HEK293 (cell line): ENCODE measurements around the gene ZNF607.

Source experiments
- HOXD13 ChIP-seq: sonication (generic); formaldehyde crosslinking; IDR thresholded peaks from 2 replicates; pipeline ENCODE4 v1.8.0; 2022; ENCODE audit warnings: missing genetic modification reagents, borderline replicate concordance
- IKZF3 ChIP-seq: fragments of 450-650 bp; IDR thresholded peaks from 2 replicates; pipeline ENCODE4 v1.5.0; 2018; ENCODE audit warnings: missing biosample characterization, mild to moderate bottlenecking, missing genetic modification characterization, moderate library complexity
- KLF16 ChIP-seq: fragments of 450-650 bp; formaldehyde crosslinking; IDR thresholded peaks from 2 replicates; pipeline ENCODE4 v1.5.1; 2017; ENCODE audit warnings: missing biosample characterization, missing genetic modification characterization
- KLF9 ChIP-seq: fragments of 450-650 bp; formaldehyde crosslinking; IDR thresholded peaks from 2 replicates; pipeline ENCODE4 v1.5.1; 2016; ENCODE audit warnings: missing biosample characterization, missing genetic modification characterization, low read depth
- SP7 ChIP-seq: fragments of 450-650 bp; formaldehyde crosslinking; IDR thresholded peaks from 2 replicates; pipeline ENCODE4 v1.5.1; 2016; ENCODE audit warnings: missing biosample characterization, missing genetic modification characterization
- WT1 ChIP-seq: fragments of 450-650 bp; formaldehyde crosslinking; IDR thresholded peaks from 2 replicates; pipeline ENCODE4 v1.5.1; 2016; ENCODE audit warnings: missing biosample characterization, missing genetic modification characterization
- YY1 ChIP-seq: fragments of 450-650 bp; formaldehyde crosslinking; IDR thresholded peaks from 2 replicates; pipeline ENCODE4 v1.5.1; 2018; ENCODE audit warnings: missing biosample characterization, missing genetic modification characterization
- ZBTB8A ChIP-seq: fragments of 450-650 bp; formaldehyde crosslinking; IDR thresholded peaks from 2 replicates; pipeline ENCODE4 v1.5.1; 2016; ENCODE audit warnings: missing biosample characterization, missing genetic modification characterization
- ZFP41 ChIP-seq: fragments of 450-650 bp; formaldehyde crosslinking; IDR thresholded peaks from 2 replicates; pipeline ENCODE4 v1.5.1; 2016; ENCODE audit warnings: missing biosample characterization, missing genetic modification characterization, borderline replicate concordance
- ZIC2 ChIP-seq: fragments of 450-650 bp; formaldehyde crosslinking; IDR thresholded peaks from 2 replicates; pipeline ENCODE4 v1.5.1; 2016; ENCODE audit warnings: missing biosample characterization, missing genetic modification characterization
- ZNF114 ChIP-seq: fragments of 450-650 bp; formaldehyde crosslinking; IDR thresholded peaks from 2 replicates; pipeline ENCODE4 v1.5.0; 2017; ENCODE audit warnings: missing biosample characterization, missing genetic modification characterization
- ZNF133 ChIP-seq: fragments of 450-650 bp; formaldehyde crosslinking; IDR thresholded peaks from 2 replicates; pipeline ENCODE4 v1.5.1; 2016; ENCODE audit warnings: missing biosample characterization, missing genetic modification characterization
- ZNF157 ChIP-seq: fragments of 450-650 bp; formaldehyde crosslinking; IDR thresholded peaks from 2 replicates; pipeline ENCODE4 v1.5.1; 2016; ENCODE audit warnings: missing biosample characterization, missing genetic modification characterization
- ZNF19 ChIP-seq: fragments of 450-650 bp; formaldehyde crosslinking; IDR thresholded peaks from 2 replicates; pipeline ENCODE4; 2016; ENCODE audit warnings: missing biosample characterization, missing genetic modification characterization, low read depth
- ZNF202 ChIP-seq: fragments of 450-650 bp; formaldehyde crosslinking; IDR thresholded peaks from 2 replicates; pipeline ENCODE4 v1.5.1; 2016; ENCODE audit warnings: missing biosample characterization, missing genetic modification characterization, borderline replicate concordance
- ZNF23 ChIP-seq: fragments of 450-650 bp; formaldehyde crosslinking; IDR thresholded peaks from 2 replicates; pipeline ENCODE4 v1.5.1; 2016; ENCODE audit warnings: missing biosample characterization, missing genetic modification characterization, borderline replicate concordance
- ZNF266 ChIP-seq: fragments of 450-650 bp; formaldehyde crosslinking; IDR thresholded peaks from 2 replicates; pipeline ENCODE4 v1.5.1; 2016; ENCODE audit warnings: missing biosample characterization, missing genetic modification characterization, low read depth
- ZNF302 ChIP-seq: fragments of 450-650 bp; formaldehyde crosslinking; IDR thresholded peaks from 2 replicates; pipeline ENCODE4 v1.5.1; 2016; ENCODE audit warnings: missing biosample characterization, missing genetic modification characterization, low read depth
- ZNF510 ChIP-seq: fragments of 450-650 bp; formaldehyde crosslinking; IDR thresholded peaks from 2 replicates; pipeline ENCODE4 v1.5.1; 2018; ENCODE audit warnings: mild to moderate bottlenecking, missing genetic modification characterization, missing biosample characterization; ENCODE audit not compliant: insufficient replicate concordance
- ZNF596 ChIP-seq: fragments of 450-650 bp; IDR thresholded peaks from 2 replicates; pipeline ENCODE4 v1.5.0; 2018; ENCODE audit warnings: missing biosample characterization, mild to moderate bottlenecking, missing genetic modification characterization, moderate library complexity
- ZNF626 ChIP-seq: fragments of 450-650 bp; sonication (Bioruptor Pico); formaldehyde crosslinking; IDR thresholded peaks from 2 replicates; pipeline ENCODE4 v1.5.1; 2018; ENCODE audit warnings: missing biosample characterization, missing genetic modification characterization, inconsistent platforms
- ZNF776 ChIP-seq: fragments of 450-650 bp; formaldehyde crosslinking; IDR thresholded peaks from 2 replicates; pipeline ENCODE4 v1.5.0; 2017; ENCODE audit warnings: missing biosample characterization, missing genetic modification characterization, borderline replicate concordance
- ZNF785 ChIP-seq: fragments of 450-650 bp; formaldehyde crosslinking; IDR thresholded peaks from 2 replicates; pipeline ENCODE4 v1.5.1; 2016; ENCODE audit warnings: missing biosample characterization, missing genetic modification characterization
- ZNF792 ChIP-seq: fragments of 450-650 bp; formaldehyde crosslinking; IDR thresholded peaks from 2 replicates; pipeline ENCODE4 v1.5.1; 2016; ENCODE audit warnings: missing biosample characterization, missing genetic modification characterization
- ZXDB ChIP-seq: fragments of 450-650 bp; formaldehyde crosslinking; IDR thresholded peaks from 2 replicates; pipeline ENCODE4 v1.5.1; 2016; ENCODE audit warnings: missing biosample characterization, missing genetic modification characterization
- TF ChIP-seq, protein P1 (sequence below): fragments of 450-650 bp; formaldehyde crosslinking; IDR thresholded peaks from 2 replicates; pipeline ENCODE4 v1.5.1; 2016; ENCODE audit warnings: missing biosample characterization, missing genetic modification characterization
- TF ChIP-seq, protein P2 (sequence below): fragments of 450-650 bp; formaldehyde crosslinking; IDR thresholded peaks from 2 replicates; pipeline ENCODE4 v1.5.1; 2017; ENCODE audit warnings: missing biosample characterization, missing genetic modification characterization
- TF ChIP-seq, protein P3 (sequence below): fragments of 450-650 bp; formaldehyde crosslinking; IDR thresholded peaks from 2 replicates; pipeline ENCODE4 v1.5.1; 2017; ENCODE audit warnings: missing biosample characterization, missing genetic modification characterization
- TF ChIP-seq, protein P4 (sequence below): fragments of 450-650 bp; formaldehyde crosslinking; IDR thresholded peaks from 2 replicates; pipeline ENCODE4 v1.5.1; 2016; ENCODE audit warnings: missing biosample characterization, missing genetic modification characterization
- TF ChIP-seq, protein P5 (sequence below): fragments of 450-650 bp; formaldehyde crosslinking; conservative IDR thresholded peaks from 2 replicates; pipeline ENCODE4 v1.5.1; 2016; ENCODE audit warnings: low read depth, missing biosample characterization, missing genetic modification characterization

Gene ZNF607

DNA sequence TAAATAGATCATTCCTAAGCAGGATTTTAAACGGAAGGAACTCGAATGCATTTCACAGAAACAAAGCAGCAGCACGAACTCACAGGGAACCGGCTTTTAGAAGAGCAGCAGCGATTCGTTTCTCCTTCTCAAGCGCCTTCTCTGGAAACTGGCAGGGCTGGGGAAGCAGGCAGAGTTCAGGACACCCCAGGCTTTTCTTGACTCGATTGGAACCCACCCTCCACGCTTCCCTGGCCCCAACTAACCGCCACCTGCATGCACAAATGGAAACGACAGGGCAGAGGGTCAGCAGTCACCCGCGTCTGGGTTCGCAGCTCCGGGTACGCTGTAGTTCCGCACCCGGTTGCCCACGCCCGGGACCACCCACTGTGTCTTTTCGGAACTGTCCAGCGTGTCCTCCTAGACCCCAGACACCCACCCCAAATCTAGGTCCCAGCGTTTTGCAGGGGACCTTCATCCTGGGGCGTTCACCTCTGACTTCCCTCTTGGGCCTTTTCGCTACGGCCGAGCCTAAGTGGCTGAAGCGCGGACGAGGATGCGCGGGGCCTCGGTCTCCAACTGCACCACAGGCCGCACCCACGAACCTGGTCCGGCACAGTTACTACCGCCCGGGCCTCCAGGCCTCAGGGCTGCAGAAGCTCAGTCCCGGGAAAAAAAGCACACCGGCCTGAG, 64.8 kb downstream of the ZNF607 start (continued):
- TF ChIP-seq ZNF133 (peak; percentile 38; the same call in 1 of the 2 replicates), ZNF202 (no peak), ZNF266 (no peak), ZNF776 (tag by site-specific recombination) (no peak), ZNF23 (no peak; the same call in 1 of the 2 replicates), WT1 (tag by site-specific recombination) (no peak), ZXDB (tag by site-specific recombination) (peak; percentile 91; the same call in 1 of the 2 replicates), ZNF114 (tag by site-specific recombination) (no peak), ZFP41 (tag by site-specific recombination) (0 out of 2 replicates have a peak, but pooled peaks have one; percentile 62), HOXD13 (CRISPR knock-in tag) (no peak), ZBTB8A (tag by site-specific recombination) (no peak), IKZF3 (tag by site-specific recombination) (no peak), ZNF626 (tag by site-specific recombination) (peak; percentile 18; the same call in 1 of the 2 replicates), ZNF19 (tag by site-specific recombination) (peak; percentile 55; the same call in 1 of the 2 replicates), ZNF792 (peak; percentile 87; the same call in 1 of the 2 replicates), KLF16 (tag by site-specific recombination) (peak; percentile 85; the same call in 1 of the 2 replicates), YY1 (tag by site-specific recombination) (no peak), ZNF157 (0 out of 2 replicates have a peak, but pooled peaks have one; percentile 17), ZNF510 (tag by site-specific recombination) (no peak), KLF9 (tag by site-specific recombination) (no peak; the same call in 1 of the 2 replicates), ZNF596 (tag by site-specific recombination) (0 out of 2 replicates have a peak, but pooled peaks have one; percentile 1), ZNF302 (tag by site-specific recombination) (0 out of 2 replicates have a peak, but pooled peaks have one; percentile 42), ZNF785 (peak; percentile 84), SP7 (tag by site-specific recombination) (peak; percentile 83; the same call in 1 of the 2 replicates), ZIC2 (peak; percentile 38)
- TF ChIP-seq, protein P1, sequence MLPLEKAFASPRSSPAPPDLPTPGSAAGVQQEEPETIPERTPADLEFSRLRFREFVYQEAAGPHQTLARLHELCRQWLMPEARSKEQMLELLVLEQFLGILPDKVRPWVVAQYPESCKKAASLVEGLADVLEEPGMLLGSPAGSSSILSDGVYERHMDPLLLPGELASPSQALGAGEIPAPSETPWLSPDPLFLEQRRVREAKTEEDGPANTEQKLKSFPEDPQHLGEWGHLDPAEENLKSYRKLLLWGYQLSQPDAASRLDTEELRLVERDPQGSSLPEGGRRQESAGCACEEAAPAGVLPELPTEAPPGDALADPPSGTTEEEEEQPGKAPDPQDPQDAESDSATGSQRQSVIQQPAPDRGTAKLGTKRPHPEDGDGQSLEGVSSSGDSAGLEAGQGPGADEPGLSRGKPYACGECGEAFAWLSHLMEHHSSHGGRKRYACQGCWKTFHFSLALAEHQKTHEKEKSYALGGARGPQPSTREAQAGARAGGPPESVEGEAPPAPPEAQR (tag by site-specific recombination) = no peak
- TF ChIP-seq, protein P2, sequence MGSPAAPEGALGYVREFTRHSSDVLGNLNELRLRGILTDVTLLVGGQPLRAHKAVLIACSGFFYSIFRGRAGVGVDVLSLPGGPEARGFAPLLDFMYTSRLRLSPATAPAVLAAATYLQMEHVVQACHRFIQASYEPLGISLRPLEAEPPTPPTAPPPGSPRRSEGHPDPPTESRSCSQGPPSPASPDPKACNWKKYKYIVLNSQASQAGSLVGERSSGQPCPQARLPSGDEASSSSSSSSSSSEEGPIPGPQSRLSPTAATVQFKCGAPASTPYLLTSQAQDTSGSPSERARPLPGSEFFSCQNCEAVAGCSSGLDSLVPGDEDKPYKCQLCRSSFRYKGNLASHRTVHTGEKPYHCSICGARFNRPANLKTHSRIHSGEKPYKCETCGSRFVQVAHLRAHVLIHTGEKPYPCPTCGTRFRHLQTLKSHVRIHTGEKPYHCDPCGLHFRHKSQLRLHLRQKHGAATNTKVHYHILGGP (tag by site-specific recombination) = peak; percentile 36; the same call in 1 of the 2 replicates
- TF ChIP-seq, protein P3, sequence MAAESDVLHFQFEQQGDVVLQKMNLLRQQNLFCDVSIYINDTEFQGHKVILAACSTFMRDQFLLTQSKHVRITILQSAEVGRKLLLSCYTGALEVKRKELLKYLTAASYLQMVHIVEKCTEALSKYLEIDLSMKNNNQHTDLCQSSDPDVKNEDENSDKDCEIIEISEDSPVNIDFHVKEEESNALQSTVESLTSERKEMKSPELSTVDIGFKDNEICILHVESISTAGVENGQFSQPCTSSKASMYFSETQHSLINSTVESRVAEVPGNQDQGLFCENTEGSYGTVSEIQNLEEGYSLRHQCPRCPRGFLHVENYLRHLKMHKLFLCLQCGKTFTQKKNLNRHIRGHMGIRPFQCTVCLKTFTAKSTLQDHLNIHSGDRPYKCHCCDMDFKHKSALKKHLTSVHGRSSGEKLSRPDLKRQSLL = 0 out of 2 replicates have a peak, but pooled peaks have one; percentile 57
- TF ChIP-seq, protein P4, sequence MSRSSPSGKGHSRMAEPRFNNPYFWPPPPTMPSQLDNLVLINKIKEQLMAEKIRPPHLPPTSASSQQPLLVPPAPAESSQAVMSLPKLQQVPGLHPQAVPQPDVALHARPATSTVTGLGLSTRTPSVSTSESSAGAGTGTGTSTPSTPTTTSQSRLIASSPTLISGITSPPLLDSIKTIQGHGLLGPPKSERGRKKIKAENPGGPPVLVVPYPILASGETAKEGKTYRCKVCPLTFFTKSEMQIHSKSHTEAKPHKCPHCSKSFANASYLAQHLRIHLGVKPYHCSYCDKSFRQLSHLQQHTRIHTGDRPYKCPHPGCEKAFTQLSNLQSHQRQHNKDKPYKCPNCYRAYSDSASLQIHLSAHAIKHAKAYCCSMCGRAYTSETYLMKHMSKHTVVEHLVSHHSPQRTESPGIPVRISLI = no peak
- TF ChIP-seq, protein P5, sequence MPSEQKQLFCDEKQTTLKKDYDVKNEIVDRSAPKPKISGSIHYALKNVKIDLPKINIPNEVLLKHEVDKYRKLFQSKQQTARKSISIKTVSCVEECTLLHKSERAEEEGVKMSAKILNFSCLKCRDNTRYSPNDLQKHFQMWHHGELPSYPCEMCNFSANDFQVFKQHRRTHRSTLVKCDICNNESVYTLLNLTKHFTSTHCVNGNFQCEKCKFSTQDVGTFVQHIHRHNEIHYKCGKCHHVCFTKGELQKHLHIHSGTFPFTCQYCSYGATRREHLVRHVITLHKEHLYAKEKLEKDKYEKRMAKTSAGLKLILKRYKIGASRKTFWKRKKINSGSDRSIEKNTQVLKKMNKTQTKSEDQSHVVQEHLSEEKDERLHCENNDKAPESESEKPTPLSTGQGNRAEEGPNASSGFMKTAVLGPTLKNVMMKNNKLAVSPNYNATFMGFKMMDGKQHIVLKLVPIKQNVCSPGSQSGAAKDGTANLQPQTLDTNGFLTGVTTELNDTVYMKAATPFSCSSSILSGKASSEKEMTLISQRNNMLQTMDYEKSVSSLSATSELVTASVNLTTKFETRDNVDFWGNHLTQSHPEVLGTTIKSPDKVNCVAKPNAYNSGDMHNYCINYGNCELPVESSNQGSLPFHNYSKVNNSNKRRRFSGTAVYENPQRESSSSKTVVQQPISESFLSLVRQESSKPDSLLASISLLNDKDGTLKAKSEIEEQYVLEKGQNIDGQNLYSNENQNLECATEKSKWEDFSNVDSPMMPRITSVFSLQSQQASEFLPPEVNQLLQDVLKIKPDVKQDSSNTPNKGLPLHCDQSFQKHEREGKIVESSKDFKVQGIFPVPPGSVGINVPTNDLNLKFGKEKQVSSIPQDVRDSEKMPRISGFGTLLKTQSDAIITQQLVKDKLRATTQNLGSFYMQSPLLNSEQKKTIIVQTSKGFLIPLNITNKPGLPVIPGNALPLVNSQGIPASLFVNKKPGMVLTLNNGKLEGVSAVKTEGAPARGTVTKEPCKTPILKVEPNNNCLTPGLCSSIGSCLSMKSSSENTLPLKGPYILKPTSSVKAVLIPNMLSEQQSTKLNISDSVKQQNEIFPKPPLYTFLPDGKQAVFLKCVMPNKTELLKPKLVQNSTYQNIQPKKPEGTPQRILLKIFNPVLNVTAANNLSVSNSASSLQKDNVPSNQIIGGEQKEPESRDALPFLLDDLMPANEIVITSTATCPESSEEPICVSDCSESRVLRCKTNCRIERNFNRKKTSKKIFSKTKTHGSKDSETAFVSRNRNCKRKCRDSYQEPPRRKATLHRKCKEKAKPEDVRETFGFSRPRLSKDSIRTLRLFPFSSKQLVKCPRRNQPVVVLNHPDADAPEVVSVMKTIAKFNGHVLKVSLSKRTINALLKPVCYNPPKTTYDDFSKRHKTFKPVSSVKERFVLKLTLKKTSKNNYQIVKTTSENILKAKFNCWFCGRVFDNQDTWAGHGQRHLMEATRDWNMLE (tag by site-specific recombination) = no peak; the same call in 1 of the 2 replicates
